Mammary epithelial cell (primary cell): Measurements from ENCODE around the gene RHPN2.

Source experiments
- CTCF ChIP-seq, 2 donors: IDR thresholded peaks in 1 of 2; conservative IDR thresholded peaks in 1 of 2; 2 replicates each; pipeline ENCODE4 v1.5.1; 2011 to 2012; ENCODE audit warnings: inconsistent platforms in 2 of 2, low read length in 2 of 2, mild to moderate bottlenecking in 2 of 2, control low read depth in 1 of 2, low read depth in 1 of 2; ENCODE audit not compliant: insufficient read depth in 1 of 2; ENCODE audit errors: extremely low read depth in 1 of 2
- EZH2 ChIP-seq: IDR thresholded peaks from 2 replicates; pipeline ENCODE4 v1.6.1; 2012; ENCODE audit warnings: low read length, inconsistent platforms, borderline replicate concordance

- TF ChIP-seq CTCF (conservative IDR thresholded peaks at IDR 0.05 in 1 of 2, IDR thresholded peaks at IDR 0.05 in 1 of 2; ENCODE audit: extremely low read depth in 1 of 2, insufficient read depth in 1 of 2, low read depth in 1 of 2, low read length in 2 of 2) (no peak), EZH2 (no peak)
Measured at GRCh38 chr19:33064792-33065550, at the start of gene RHPN2.
